H9 (cell line): ENCODE data around the gene DYRK1A. TPM values are rescaled to one million over a fixed set of nuclear protein-coding genes. Genes with fewer than 3 reads are reported as not detected.

ENCODE experiments used
- DNase-seq: peaks from one replicate; pipeline ENCODE4 v3.0.0-alpha.2; 2017
- H2AFZ ChIP-seq: one replicate; pipeline ENCODE4 v1.6.1; 2013; ENCODE audit warnings: mild to moderate bottlenecking, low read length, control low read depth, moderate library complexity
- H2AK5ac ChIP-seq: 2 replicates; pipeline ENCODE4 v1.6.1; 2013; ENCODE audit warnings: low read length, control low read depth, mixed read lengths; ENCODE audit not compliant: insufficient read length
- H2BK120ac ChIP-seq: one replicate; pipeline ENCODE4 v1.6.1; 2013; ENCODE audit warnings: low read depth, mild to moderate bottlenecking, low read length, control low read depth, inconsistent platforms; ENCODE audit not compliant: poor library complexity, severe bottlenecking
- H2BK12ac ChIP-seq: 2 replicates; pipeline ENCODE4 v1.6.1; 2013; ENCODE audit warnings: low read length, control low read depth, mixed read lengths, low read depth; ENCODE audit not compliant: insufficient read length
- H2BK15ac ChIP-seq: 2 replicates; pipeline ENCODE4 v1.6.1; 2013; ENCODE audit warnings: low read depth, low read length, control low read depth
- H2BK20ac ChIP-seq: one replicate; pipeline ENCODE4 v1.6.1; 2013; ENCODE audit warnings: low read depth, mild to moderate bottlenecking, low read length, control low read depth, inconsistent platforms; ENCODE audit not compliant: poor library complexity, severe bottlenecking
- H2BK5ac ChIP-seq: 2 replicates; pipeline ENCODE4 v1.6.1; 2013; ENCODE audit warnings: low read length, control low read depth, mixed read lengths; ENCODE audit not compliant: insufficient read length
- H3K14ac ChIP-seq: 2 replicates; pipeline ENCODE4 v1.6.1; 2013; ENCODE audit warnings: low read length, control low read depth; ENCODE audit not compliant: insufficient read depth
- H3K18ac ChIP-seq: 2 replicates; pipeline ENCODE4 v1.6.1; 2013; ENCODE audit warnings: low read depth, mild to moderate bottlenecking, mixed read lengths, low read length, control low read depth; ENCODE audit not compliant: insufficient read length
- H3K23ac ChIP-seq: 2 replicates; pipeline ENCODE4 v1.6.1; 2013; ENCODE audit warnings: low read length, control low read depth, mixed read lengths, low read depth; ENCODE audit not compliant: insufficient read length
- H3K23me2 ChIP-seq: 2 replicates; pipeline ENCODE4 v1.6.1; 2013; ENCODE audit warnings: low read depth, mild to moderate bottlenecking, mixed read lengths, low read length, control low read depth; ENCODE audit not compliant: insufficient read length, poor library complexity, severe bottlenecking
- H3K27ac ChIP-seq: 2 replicates; pipeline ENCODE4 v1.5.1; 2013; ENCODE audit warnings: low read length, control low read depth, mixed read lengths, low read depth; ENCODE audit not compliant: insufficient read length
- H3K27me3 ChIP-seq: 2 replicates; pipeline ENCODE4 v1.6.1; 2013; ENCODE audit warnings: low read length, control low read depth, inconsistent platforms; ENCODE audit not compliant: insufficient read depth
- H3K4ac ChIP-seq: 2 replicates; pipeline ENCODE4 v1.6.1; 2013; ENCODE audit warnings: low read depth, mild to moderate bottlenecking, control low read depth, inconsistent platforms, low read length, moderate library complexity
- H3K4me1 ChIP-seq: 2 replicates; pipeline ENCODE4 v1.6.1; 2013; ENCODE audit warnings: low read length, control low read depth, inconsistent platforms; ENCODE audit not compliant: insufficient read depth
- H3K4me2 ChIP-seq: 2 replicates; pipeline ENCODE4 v1.6.1; 2013; ENCODE audit warnings: low read length, control low read depth, mixed read lengths; ENCODE audit not compliant: insufficient read length, insufficient read depth
- H3K56ac ChIP-seq: 2 replicates; pipeline ENCODE4 v1.6.1; 2013; ENCODE audit warnings: low read depth, mild to moderate bottlenecking, mixed read lengths, low read length, control low read depth; ENCODE audit not compliant: insufficient read length
- H3K79me1 ChIP-seq: 2 replicates; pipeline ENCODE4 v1.6.1; 2013; ENCODE audit warnings: low read depth, mild to moderate bottlenecking, moderate library complexity, low read length, control low read depth, inconsistent platforms; ENCODE audit not compliant: insufficient read depth, poor library complexity, severe bottlenecking
- H3K79me2 ChIP-seq: 2 replicates; pipeline ENCODE4 v1.6.1; 2013; ENCODE audit warnings: low read length, control low read depth, inconsistent platforms; ENCODE audit not compliant: insufficient read depth
- H3K9ac ChIP-seq: 2 replicates; pipeline ENCODE4 v1.6.1; 2013; ENCODE audit warnings: low read length, control low read depth, mixed read lengths; ENCODE audit not compliant: insufficient read length; ENCODE audit errors: extremely low read depth
- H3K9me3 ChIP-seq: one replicate; pipeline ENCODE4 v1.6.1; 2013; ENCODE audit warnings: low read depth, low read length, inconsistent platforms; ENCODE audit not compliant: control insufficient read depth
- H3T11ph ChIP-seq: one replicate; pipeline ENCODE4 v1.6.1; 2013; ENCODE audit warnings: mild to moderate bottlenecking, low read length, control low read depth, inconsistent platforms
- H4K20me1 ChIP-seq: one replicate; pipeline ENCODE4 v1.6.1; 2013; ENCODE audit not compliant: control insufficient read depth, insufficient read length, insufficient read depth
- H4K5ac ChIP-seq: 2 replicates; pipeline ENCODE4 v1.6.1; 2013; ENCODE audit warnings: low read depth, mild to moderate bottlenecking, mixed read lengths, low read length, control low read depth; ENCODE audit not compliant: insufficient read length
- H4K8ac ChIP-seq: replicated peaks from 2 replicates; pipeline ENCODE4 v1.6.1; 2013; ENCODE audit warnings: low read length, control low read depth, mixed read lengths, low read depth; ENCODE audit not compliant: insufficient read length
- H4K91ac ChIP-seq: 2 replicates; pipeline ENCODE4 v1.6.1; 2013; ENCODE audit warnings: low read depth, mild to moderate bottlenecking, moderate library complexity, mixed read lengths, low read length, control low read depth; ENCODE audit not compliant: insufficient read length
- H3K27ac Mint-ChIP-seq, 3 experiments: 2 replicates in 2 of 3; 3 replicates in 1 of 3; pipeline ENCODE4 v1.8.0; 2020 to 2021; ENCODE audit warnings: mixed read lengths in 3 of 3, mild to moderate bottlenecking in 1 of 3, moderate library complexity in 1 of 3
- H3K27me3 Mint-ChIP-seq: 2 replicates; pipeline ENCODE4 v1.8.0; 2021; ENCODE audit warnings: low read depth, mild to moderate bottlenecking, moderate library complexity, mixed read lengths
- H3K36me3 Mint-ChIP-seq, 3 experiments: 2 replicates in 2 of 3; 3 replicates in 1 of 3; pipeline ENCODE4 v1.8.0; 2020 to 2021; ENCODE audit warnings: low read depth in 3 of 3, mixed read lengths in 3 of 3; ENCODE audit not compliant: insufficient read depth in 1 of 3
- H3K4me1 Mint-ChIP-seq, 2 experiments: 2 replicates each; pipeline ENCODE4 v1.8.0; 2020; ENCODE audit warnings: mixed read lengths in 2 of 2
- H3K4me3 Mint-ChIP-seq, 2 experiments: 2 replicates in 1 of 2; 3 replicates in 1 of 2; pipeline ENCODE4 v1.8.0; 2020 to 2021; ENCODE audit warnings: mild to moderate bottlenecking in 2 of 2, mixed read lengths in 2 of 2, moderate library complexity in 1 of 2
- H3K9me3 Mint-ChIP-seq, 2 experiments: 2 replicates in 1 of 2; 3 replicates in 1 of 2; pipeline ENCODE4 v1.8.0; 2020; ENCODE audit warnings: mild to moderate bottlenecking in 2 of 2, mixed read lengths in 2 of 2, moderate library complexity in 1 of 2
- WGBS: extraction: QIAGEN DNeasy Blood & Tissue Kit; methylation state at CpG from one replicate; pipeline ENCODE4 v1.1.7; 2013; ENCODE audit warnings: missing lambda C conversion rate, low lambda C conversion rate, mixed read lengths; ENCODE audit not compliant: insufficient read length; ENCODE audit errors: extremely low coverage; 5-methylcytosine and 5-hydroxymethylcytosine counted together
- total RNA-seq: library from RNA; stranded (reverse); gene quantifications from 2 replicates; pipeline ENCODE4 v1.2.1, GENCODE V29; 2021
- TF ChIP-seq, protein P1 (sequence below): fragments of 200-600 bp; sonication (generic); conservative IDR thresholded peaks from 3 replicates; pipeline ENCODE4 v1.8.0; 2021; ENCODE audit warnings: antibody characterized with exemption, mild to moderate bottlenecking

Gene DYRK1A
- total RNA-seq, 1 experiment from 2014 or later = 73.6 TPM

DNA sequence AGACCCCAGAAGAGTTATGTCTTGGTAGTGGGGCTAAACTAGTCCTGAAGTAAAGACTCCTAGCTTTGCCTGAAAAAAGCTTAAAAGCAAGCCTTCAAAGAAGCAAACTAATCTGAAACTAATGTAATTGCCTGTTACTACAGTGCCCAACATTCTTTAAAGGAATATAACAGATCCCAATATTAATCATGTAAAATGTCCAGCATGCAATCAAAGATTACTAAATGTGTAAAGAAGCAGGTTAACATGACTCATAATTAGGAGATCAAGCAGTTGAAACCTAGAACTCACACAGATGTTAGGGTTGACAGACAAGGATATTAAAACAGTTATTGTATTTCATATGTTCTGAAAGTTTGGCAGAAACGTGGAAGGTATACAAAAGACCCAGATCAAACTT lies 17.8 kb downstream of the DYRK1A start:
- no peak overlapping the region for H2BK15ac ChIP-seq
- H3K27me3 ChIP-seq = no peaks in the 10 kb centered on the region
- no peak overlapping the region for H3K9ac ChIP-seq
- H4K5ac ChIP-seq = no peak overlapping the region
- H2BK120ac ChIP-seq = no peak overlapping the region
- peaks cover 70 to 75% of the 10 kb centered on the region in 2 experiments for H3K4me1 Mint-ChIP-seq
- H2BK5ac ChIP-seq = no peak overlapping the region
- H3K4me1 ChIP-seq = peaks cover 7% of the 10 kb centered on the region
- no peaks in the 10 kb centered on the region for H3K23me2 ChIP-seq
- H3K36me3 Mint-ChIP-seq = no peaks in the 10 kb centered on the region
- H3K79me2 ChIP-seq = peaks cover 74% of the 10 kb centered on the region
- H4K91ac ChIP-seq = no peak overlapping the region
- no peak overlapping the region for H4K8ac ChIP-seq
- no peak overlapping the region for H3K27ac Mint-ChIP-seq
- no peak overlapping the region for H3K23ac ChIP-seq
- no peaks in the 10 kb centered on the region for H3K9me3 ChIP-seq
- no peaks in the 10 kb centered on the region for H3K79me1 ChIP-seq
- no peak overlapping the region for H2BK12ac ChIP-seq
- TF ChIP-seq, protein P1, sequence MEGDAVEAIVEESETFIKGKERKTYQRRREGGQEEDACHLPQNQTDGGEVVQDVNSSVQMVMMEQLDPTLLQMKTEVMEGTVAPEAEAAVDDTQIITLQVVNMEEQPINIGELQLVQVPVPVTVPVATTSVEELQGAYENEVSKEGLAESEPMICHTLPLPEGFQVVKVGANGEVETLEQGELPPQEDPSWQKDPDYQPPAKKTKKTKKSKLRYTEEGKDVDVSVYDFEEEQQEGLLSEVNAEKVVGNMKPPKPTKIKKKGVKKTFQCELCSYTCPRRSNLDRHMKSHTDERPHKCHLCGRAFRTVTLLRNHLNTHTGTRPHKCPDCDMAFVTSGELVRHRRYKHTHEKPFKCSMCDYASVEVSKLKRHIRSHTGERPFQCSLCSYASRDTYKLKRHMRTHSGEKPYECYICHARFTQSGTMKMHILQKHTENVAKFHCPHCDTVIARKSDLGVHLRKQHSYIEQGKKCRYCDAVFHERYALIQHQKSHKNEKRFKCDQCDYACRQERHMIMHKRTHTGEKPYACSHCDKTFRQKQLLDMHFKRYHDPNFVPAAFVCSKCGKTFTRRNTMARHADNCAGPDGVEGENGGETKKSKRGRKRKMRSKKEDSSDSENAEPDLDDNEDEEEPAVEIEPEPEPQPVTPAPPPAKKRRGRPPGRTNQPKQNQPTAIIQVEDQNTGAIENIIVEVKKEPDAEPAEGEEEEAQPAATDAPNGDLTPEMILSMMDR = no peak
- no CpG with 5 or more reads among the region's 1 CpG for WGBS
- H2AFZ ChIP-seq = no peak overlapping the region
- H3K9me3 Mint-ChIP-seq = no peaks in the 10 kb centered on the region
- H4K20me1 ChIP-seq = no peaks in the 10 kb centered on the region
- no peak overlapping the region for H3K4ac ChIP-seq
- H3K4me3 Mint-ChIP-seq = no peak overlapping the region
- H3K27ac ChIP-seq = no peak overlapping the region
- no peak overlapping the region for H3K56ac ChIP-seq
- H3K27me3 Mint-ChIP-seq = no peaks in the 10 kb centered on the region
- no peak overlapping the region for H3T11ph ChIP-seq
- no peak overlapping the region for H3K14ac ChIP-seq
- no peak overlapping the region for H3K18ac ChIP-seq
- H2BK20ac ChIP-seq = no peak overlapping the region
- no peak overlapping the region for H2AK5ac ChIP-seq
- H3K4me2 ChIP-seq = no peak overlapping the region
- no peak for DNase-seq
